ENCODE data around the gene TRABD2B.

Gene TRABD2B

GRCh38 chr1:47755101-47755990 is 241.8 kb downstream of the TRABD2B start:
- peak; percentile 61 for DNase-seq (ENCODE audit: low spot score)

GRCh38 chr1:47754221-47754620 is 243.0 kb downstream of the TRABD2B start:
- DNase-seq (ENCODE audit: low spot score), result no peak
- no peak for TF ChIP-seq CTCF (IDR thresholded peaks at IDR 0.05; ENCODE audit: extremely low read depth, insufficient read depth, missing control alignments)
- in situ Hi-C loops (cut with MboI; ENCODE audit: low pct_unique_long_range_greater_than_20kb, low sequenced_read_pairs, unreplicated experiment), result no loop called here

More at GRCh38 chr1:47755101-47755990, 241.8 kb downstream of the TRABD2B start:
- TF ChIP-seq CTCF (IDR thresholded peaks at IDR 0.05; ENCODE audit: extremely low read depth, insufficient read depth, missing control alignments), result peak; percentile 81
- in situ Hi-C loops (cut with MboI; ENCODE audit: low pct_unique_long_range_greater_than_20kb, low sequenced_read_pairs, unreplicated experiment), result no loop called here

- DNase-seq (ENCODE audit: low spot score), result no peak
- in situ Hi-C loops (cut with MboI; ENCODE audit: low pct_unique_long_range_greater_than_20kb, low sequenced_read_pairs, unreplicated experiment), result no loop called here
Observed at GRCh38 chr1:47753808-47754207, 243.4 kb downstream of the TRABD2B start.

GRCh38 chr1:47752559-47752958 is 244.6 kb downstream of the TRABD2B start:
- in situ Hi-C loops (cut with MboI; ENCODE audit: low pct_unique_long_range_greater_than_20kb, low sequenced_read_pairs, unreplicated experiment), result no loop called here
- no peak for DNase-seq (ENCODE audit: low spot score)
- no peak for TF ChIP-seq CTCF (IDR thresholded peaks at IDR 0.05; ENCODE audit: extremely low read depth, insufficient read depth, missing control alignments)

More at GRCh38 chr1:47753808-47754207, 243.4 kb downstream of the TRABD2B start:
- TF ChIP-seq CTCF (IDR thresholded peaks at IDR 0.05; ENCODE audit: extremely low read depth, insufficient read depth, missing control alignments), result no peak

GRCh38 chr1:47751996-47752451 is 245.2 kb downstream of the TRABD2B start:
- TF ChIP-seq CTCF (IDR thresholded peaks at IDR 0.05; ENCODE audit: extremely low read depth, insufficient read depth, missing control alignments), result no peak
- in situ Hi-C loops (cut with MboI; ENCODE audit: low pct_unique_long_range_greater_than_20kb, low sequenced_read_pairs, unreplicated experiment), result no loop called here
- no peak for DNase-seq (ENCODE audit: low spot score)

GRCh38 chr1:47751193-47751592 is 246.0 kb downstream of the TRABD2B start:
- in situ Hi-C loops (cut with MboI; ENCODE audit: low pct_unique_long_range_greater_than_20kb, low sequenced_read_pairs, unreplicated experiment), result no loop called here
- DNase-seq (ENCODE audit: low spot score), result no peak
- TF ChIP-seq CTCF (IDR thresholded peaks at IDR 0.05; ENCODE audit: extremely low read depth, insufficient read depth, missing control alignments), result no peak
